Activated CD8-positive, alpha-beta T cell treated with anti-CD3 and anti-CD28 coated beads for 36 hours (primary cell): ENCODE measurements around the gene SLC44A1. TPM values are rescaled to one million over a fixed set of nuclear protein-coding genes. Genes with fewer than 3 reads are reported as not detected.

Source experiments
- ATAC-seq: fragments of 200-7000 bp; cut with Tn5 transposase; one replicate; pipeline ENCODE4 v1.10.0; 2021; ENCODE audit warnings: mild to moderate bottlenecking, moderate library complexity
- CTCF ChIA-PET: fragments of 350-600 bp; sonication (Branson Sonifier 250); formaldehyde crosslinking; loops from one replicate; lab custom pipeline; 2021; ENCODE audit warnings: antibody characterized with exemption; lab: Charles Lee
- POLR2A ChIA-PET: fragments of 350-600 bp; sonication (Branson Sonifier 250); formaldehyde crosslinking; loops from one replicate; lab custom pipeline; 2021; ENCODE audit warnings: antibody characterized with exemption; lab: Charles Lee
- DNase-seq: peaks from one replicate; pipeline ENCODE4 v3.0.0-alpha.2; 2020
- H3K27ac Mint-ChIP-seq: one replicate; pipeline ENCODE4 v1.8.0; 2021; ENCODE audit warnings: mild to moderate bottlenecking, mixed read lengths
- H3K27me3 Mint-ChIP-seq: one replicate; pipeline ENCODE4 v1.8.0; 2021; ENCODE audit warnings: mixed read lengths
- H3K36me3 Mint-ChIP-seq: one replicate; pipeline ENCODE4 v1.8.0; 2021; ENCODE audit warnings: low read depth, mixed read lengths
- H3K4me1 Mint-ChIP-seq: one replicate; pipeline ENCODE4 v1.8.0; 2021; ENCODE audit warnings: low read depth, mixed read lengths
- H3K4me3 Mint-ChIP-seq: one replicate; pipeline ENCODE4 v1.8.0; 2021; ENCODE audit warnings: mild to moderate bottlenecking, moderate library complexity, mixed read lengths
- H3K9me3 Mint-ChIP-seq: one replicate; pipeline ENCODE4 v1.8.0; 2021; ENCODE audit warnings: mixed read lengths
- CTCF ChIP-seq: fragments of 200-600 bp; IDR thresholded peaks from one replicate; pipeline ENCODE4 v1.8.0; 2022; ENCODE audit warnings: antibody characterized with exemption, mild to moderate bottlenecking
- intact Hi-C: fragments of 100-400 bp; cut with micrococcal nuclease; formaldehyde crosslinking; loops from one replicate; pipeline ENCODE4 v1.10.0; 2022
- total RNA-seq, 2 experiments: library from RNA; stranded (reverse); gene quantifications; one replicate each; pipeline ENCODE4 v1.2.3, GENCODE V29; 2021

The SLC44A1 gene
- total RNA-seq, 2 experiments from 2014 or later: 7.2 to 8.3 TPM

GRCh38 chr9:105376893-105377292 lies 132.4 kb downstream of the SLC44A1 start:
- intact Hi-C loops: no loop called here
- Mint-ChIP-seq H3K4me3 (no peak overlapping the region), H3K36me3 (no peaks in the 10 kb centered on the region), H3K4me1 (no peaks in the 10 kb centered on the region), H3K9me3 (no peaks in the 10 kb centered on the region), H3K27ac (no peak overlapping the region), H3K27me3 (no peaks in the 10 kb centered on the region)
- no peak for TF ChIP-seq CTCF
- ChIA-PET POLR2A (no interaction called here), CTCF (no interaction called here)
- DNase-seq: no peak
- no peak for ATAC-seq

GRCh38 chr9:105385381-105385985 lies 141.0 kb downstream of the SLC44A1 start:
- TF ChIP-seq CTCF: no peak
- Mint-ChIP-seq H3K4me1 (peaks cover 12% of the 10 kb centered on the region), H3K36me3 (no peaks in the 10 kb centered on the region), H3K27ac (peak overlapping the region; percentile 68), H3K9me3 (no peaks in the 10 kb centered on the region), H3K27me3 (peaks cover 3% of the 10 kb centered on the region), H3K4me3 (peak overlapping the region; percentile 76)
- peak; percentile 90 for ATAC-seq
- ChIA-PET POLR2A (no interaction called here), CTCF (interaction anchor here (0.8 to 1.2 kb wide), 2 partner anchors 19 to 139 kb away, joined by 3 read pairs; no protein-coding TSS in a partner anchor)
- intact Hi-C loops: no loop called here
- DNase-seq: peak; percentile 52

GRCh38 chr9:105389796-105390195 lies 145.3 kb downstream of the SLC44A1 start:
- Mint-ChIP-seq H3K4me3 (no peak overlapping the region), H3K9me3 (no peaks in the 10 kb centered on the region), H3K36me3 (no peaks in the 10 kb centered on the region), H3K27me3 (peaks cover 9% of the 10 kb centered on the region), H3K4me1 (peaks cover 10% of the 10 kb centered on the region), H3K27ac (no peak overlapping the region)
- intact Hi-C loops: no loop called here
- ChIA-PET CTCF (no interaction called here), POLR2A (interaction anchor here (0.6 kb wide), 1 partner anchor 637 kb away, joined by 3 read pairs; no protein-coding TSS in a partner anchor)
- no peak for DNase-seq
- no peak for TF ChIP-seq CTCF
- no peak for ATAC-seq

GRCh38 chr9:105390871-105391270 lies 146.4 kb downstream of the SLC44A1 start:
- POLR2A ChIA-PET: no interaction called here
- DNase-seq (no peak), ATAC-seq (no peak)
- H3K9me3 Mint-ChIP-seq: no peaks in the 10 kb centered on the region
- H3K27me3 Mint-ChIP-seq: peaks cover 14% of the 10 kb centered on the region
- no peak overlapping the region for H3K27ac Mint-ChIP-seq
- CTCF ChIA-PET: interaction anchor here (1.7 kb wide), 1 partner anchor 22 kb away, joined by 3 read pairs; no protein-coding TSS in a partner anchor
- H3K36me3 Mint-ChIP-seq: no peaks in the 10 kb centered on the region
- TF ChIP-seq CTCF: no peak
- H3K4me1 Mint-ChIP-seq: peaks cover under 1% of the 10 kb centered on the region
- intact Hi-C loops: no loop called here
- no peak overlapping the region for H3K4me3 Mint-ChIP-seq

- ChIA-PET POLR2A (no interaction called here), CTCF (interaction anchor here (1.7 kb wide), 1 partner anchor 22 kb away, joined by 3 read pairs; no protein-coding TSS in a partner anchor)
- no peak for DNase-seq
- Mint-ChIP-seq H3K36me3 (no peaks in the 10 kb centered on the region), H3K4me3 (no peak overlapping the region), H3K9me3 (no peaks in the 10 kb centered on the region), H3K27me3 (peaks cover 16% of the 10 kb centered on the region), H3K4me1 (no peaks in the 10 kb centered on the region), H3K27ac (no peak overlapping the region)
- no peak for ATAC-seq
- intact Hi-C loops: no loop called here
- TF ChIP-seq CTCF: no peak
These were observed 146.8 kb downstream of the SLC44A1 start for GRCh38 chr9:105391288-105391687.
